Muscle layer of colon (tissue), 2 donors: ENCODE results near the gene ARHGEF16.

Experiments used
- H3K27ac ChIP-seq: one replicate; pipeline ENCODE4 v1.7.0; 2013; ENCODE audit warnings: low read depth, mild to moderate bottlenecking, low read length, moderate library complexity
- H3K27me3 ChIP-seq, 2 donors: one replicate each; pipeline ENCODE4 v1.7.0; 2013; ENCODE audit warnings: low read length in 2 of 2, mild to moderate bottlenecking in 2 of 2; ENCODE audit not compliant: insufficient read depth in 2 of 2, control insufficient read depth in 1 of 2
- H3K36me3 ChIP-seq: one replicate; pipeline ENCODE4 v1.7.0; 2013; ENCODE audit warnings: mild to moderate bottlenecking, low read length; ENCODE audit not compliant: insufficient read depth
- H3K4me1 ChIP-seq: one replicate; pipeline ENCODE4 v1.7.0; 2013; ENCODE audit warnings: mild to moderate bottlenecking, low read length; ENCODE audit not compliant: insufficient read depth
- H3K4me3 ChIP-seq, 2 donors: one replicate each; pipeline ENCODE4 v1.7.0; 2013; ENCODE audit warnings: low read length in 2 of 2, low read depth in 1 of 2, mild to moderate bottlenecking in 1 of 2, moderate library complexity in 1 of 2
- H3K9ac ChIP-seq: one replicate; pipeline ENCODE4 v1.7.0; 2013; ENCODE audit warnings: low read length
- H3K9me3 ChIP-seq: one replicate; pipeline ENCODE4 v1.7.0; 2013; ENCODE audit warnings: mild to moderate bottlenecking, low read length
- donor health status: abdominal sarcoma.
- donor health status: Adenocarcinoma of cecum.

The ARHGEF16 gene

DNA sequence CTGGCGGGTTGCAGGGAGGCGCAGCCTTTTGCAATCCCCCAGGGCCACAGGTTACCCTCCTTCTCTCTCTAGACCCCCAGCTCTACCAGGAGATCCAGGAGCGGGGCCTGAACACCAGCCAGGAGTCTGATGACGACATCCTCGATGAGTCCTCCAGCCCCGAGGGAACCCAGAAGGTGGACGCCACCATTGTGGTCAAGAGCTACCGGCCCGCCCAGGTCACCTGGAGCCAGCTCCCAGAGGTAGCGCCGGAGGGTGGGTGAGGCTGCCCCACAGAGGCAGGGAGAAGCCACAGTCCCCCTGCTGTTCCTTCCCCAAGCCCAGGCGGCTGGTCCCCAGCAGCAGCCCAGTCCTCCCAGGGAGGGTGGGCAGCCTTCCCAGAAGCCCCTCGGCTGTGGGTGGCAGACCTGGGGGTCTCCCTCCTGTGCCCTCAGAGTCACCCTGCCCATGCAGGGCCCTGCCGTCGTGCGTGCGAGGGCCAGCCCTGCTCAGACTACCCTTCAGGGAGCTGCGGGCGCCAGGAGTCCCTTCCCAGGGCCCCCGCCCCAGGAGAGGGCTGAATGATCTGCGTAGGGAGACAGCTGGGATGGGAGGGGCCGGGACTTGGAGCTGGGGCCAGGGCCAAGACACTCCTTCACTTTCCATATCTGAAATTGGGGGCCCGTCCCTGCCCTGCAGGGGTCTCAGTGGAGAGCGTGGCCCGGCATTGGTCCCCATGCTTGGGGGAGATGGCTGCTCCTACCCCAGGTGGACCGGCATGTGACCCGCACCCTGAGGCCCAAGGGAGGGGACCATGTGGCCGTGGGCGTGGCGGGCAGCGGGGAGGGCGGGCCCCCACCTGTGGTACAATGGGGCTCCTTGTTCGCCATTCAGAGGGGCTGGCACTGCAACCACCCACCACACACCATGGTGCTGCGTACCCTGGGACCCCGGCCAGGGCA is 12.9 kb downstream of the ARHGEF16 start:
- H3K9ac ChIP-seq: no peak overlapping the region
- H3K27ac ChIP-seq: no peak overlapping the region
- H3K27me3 ChIP-seq: no peaks in the 10 kb centered on the region
- H3K36me3 ChIP-seq: no peaks in the 10 kb centered on the region
- no peaks in the 10 kb centered on the region for H3K4me1 ChIP-seq
- no peaks in the 10 kb centered on the region for H3K9me3 ChIP-seq
- no peak overlapping the region for H3K4me3 ChIP-seq

DNA sequence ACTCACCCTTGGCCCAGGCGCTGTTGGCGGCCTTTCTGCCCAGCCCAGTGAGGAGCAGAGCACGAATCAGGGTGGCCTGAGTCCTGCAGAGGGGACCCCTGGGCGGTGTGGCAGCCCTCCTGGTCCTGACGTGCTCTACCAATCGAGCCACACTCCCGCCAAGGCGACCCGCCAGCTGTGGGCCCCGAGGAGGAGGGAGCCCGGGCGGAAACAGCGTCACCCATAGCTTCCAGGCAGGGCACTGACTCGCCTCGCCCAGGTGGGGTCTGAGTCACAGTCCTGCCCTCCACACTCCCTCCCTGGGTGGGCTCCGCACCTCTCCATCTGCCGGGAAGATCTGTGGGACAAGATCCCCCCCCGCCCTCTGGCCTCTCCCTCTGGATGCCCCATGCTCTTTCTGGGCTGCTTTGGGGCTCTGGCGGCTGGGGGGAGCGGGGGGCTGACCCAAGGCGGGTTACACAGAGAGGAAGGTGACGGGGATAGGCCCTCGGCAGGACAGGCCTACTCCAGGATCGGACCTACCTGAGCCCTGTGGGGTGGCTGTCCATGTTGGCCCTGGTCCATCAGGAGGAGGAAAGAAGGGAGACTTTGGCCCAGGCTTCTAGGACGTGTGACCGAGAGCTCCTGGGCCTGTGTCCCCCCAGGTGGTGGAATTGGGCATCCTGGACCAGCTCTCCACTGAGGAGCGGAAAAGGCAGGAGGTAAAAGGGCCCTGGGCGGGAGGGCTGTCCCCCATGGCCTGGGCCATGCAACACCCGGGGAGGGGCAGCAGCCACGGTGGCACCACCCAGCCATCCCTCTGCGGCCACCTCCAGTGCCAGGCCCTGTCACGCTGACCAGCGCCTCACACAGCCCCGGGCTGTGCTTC is 14.0 kb downstream of the ARHGEF16 start:
- Histone ChIP-seq H3K9ac (no peak overlapping the region), H3K27ac (no peak overlapping the region), H3K27me3 (no peaks in the 10 kb centered on the region), H3K4me3 (no peak overlapping the region), H3K9me3 (no peaks in the 10 kb centered on the region), H3K36me3 (no peaks in the 10 kb centered on the region), H3K4me1 (no peaks in the 10 kb centered on the region)

DNA sequence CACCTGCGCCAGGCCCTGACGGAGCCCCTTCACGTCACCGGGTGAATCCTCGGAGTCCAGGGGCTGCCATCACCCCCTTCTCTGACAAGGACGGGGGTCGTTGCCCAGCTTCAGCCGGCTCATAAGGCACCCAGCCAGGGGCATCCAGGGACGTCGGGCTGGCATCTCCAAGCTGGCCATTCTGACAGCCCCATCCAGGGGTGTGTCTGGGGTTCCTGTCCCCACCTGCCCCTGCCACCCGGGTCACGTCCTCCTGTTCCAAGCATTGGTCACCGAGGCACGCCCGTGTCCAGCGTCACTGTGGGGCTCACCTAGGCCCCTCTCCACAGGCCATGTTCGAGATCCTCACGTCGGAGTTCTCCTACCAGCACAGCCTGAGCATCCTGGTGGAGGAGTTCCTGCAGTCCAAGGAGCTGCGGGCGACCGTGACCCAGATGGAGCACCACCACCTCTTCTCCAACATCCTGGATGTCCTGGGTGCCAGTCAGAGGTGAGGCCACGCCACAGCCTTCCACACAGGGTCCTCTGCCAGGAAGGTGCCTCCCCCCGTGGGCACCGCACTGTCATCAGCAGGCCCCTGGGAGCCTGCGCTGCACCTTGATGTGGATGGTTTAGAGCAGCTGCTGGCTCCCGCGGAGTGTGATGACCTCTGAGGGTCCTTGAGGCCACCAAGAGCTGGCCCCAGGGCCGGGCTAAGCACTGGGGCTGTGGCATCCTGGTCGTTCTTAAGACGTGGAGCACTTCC is 14.8 kb downstream of the ARHGEF16 start:
- Histone ChIP-seq H3K36me3 (no peaks in the 10 kb centered on the region), H3K9ac (no peak overlapping the region), H3K27ac (no peak overlapping the region), H3K4me1 (no peaks in the 10 kb centered on the region), H3K27me3 (peaks cover 0 to 5% of the 10 kb centered on the region in 2 donors), H3K4me3 (no peak overlapping the region), H3K9me3 (no peaks in the 10 kb centered on the region)

DNA sequence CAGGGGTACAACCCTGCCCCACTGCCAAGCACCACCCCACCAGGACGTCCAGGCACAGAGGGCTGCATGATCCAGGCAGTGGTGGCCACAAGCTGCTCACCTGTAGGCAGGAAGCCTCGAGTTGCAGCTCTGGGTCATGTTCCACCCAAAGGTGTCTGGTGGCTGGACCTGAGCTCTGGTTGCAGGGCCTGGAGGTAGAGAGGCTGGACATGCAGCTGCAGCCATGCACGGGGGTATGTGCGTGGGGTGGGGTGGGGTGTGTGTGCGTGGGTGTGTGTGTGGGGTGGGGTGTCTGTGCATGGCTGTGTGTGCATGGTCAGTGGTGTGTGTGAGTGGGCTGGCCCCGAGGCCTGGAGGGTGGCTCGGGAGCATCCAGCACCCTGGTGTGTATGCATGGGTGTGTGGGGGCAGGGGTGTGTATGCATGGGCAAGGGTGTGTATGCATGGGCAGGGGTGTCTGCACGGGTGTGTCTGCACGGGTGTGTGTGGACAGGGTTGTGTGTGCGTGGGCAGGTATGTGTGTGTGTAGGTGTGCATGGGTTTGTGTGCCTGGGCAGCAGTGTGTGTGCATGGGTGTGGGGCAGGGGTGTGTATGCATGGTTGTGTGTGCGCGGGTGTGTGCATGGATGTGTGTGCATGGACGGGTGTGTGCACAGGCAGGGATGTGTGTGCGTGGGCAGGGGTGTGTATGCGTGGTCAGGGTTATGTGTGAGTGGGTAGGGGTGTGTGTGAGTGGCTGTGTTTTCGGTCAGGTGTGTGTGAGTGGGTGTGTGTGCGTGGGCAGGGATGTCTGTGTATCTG is 15.6 kb downstream of the ARHGEF16 start:
- no peaks in the 10 kb centered on the region for H3K4me1 ChIP-seq
- H3K27me3 ChIP-seq: peaks cover 0 to 5% of the 10 kb centered on the region in 2 donors
- no peak overlapping the region for H3K4me3 ChIP-seq
- no peaks in the 10 kb centered on the region for H3K36me3 ChIP-seq
- H3K9ac ChIP-seq: no peak overlapping the region
- H3K27ac ChIP-seq: no peak overlapping the region
- no peaks in the 10 kb centered on the region for H3K9me3 ChIP-seq

DNA sequence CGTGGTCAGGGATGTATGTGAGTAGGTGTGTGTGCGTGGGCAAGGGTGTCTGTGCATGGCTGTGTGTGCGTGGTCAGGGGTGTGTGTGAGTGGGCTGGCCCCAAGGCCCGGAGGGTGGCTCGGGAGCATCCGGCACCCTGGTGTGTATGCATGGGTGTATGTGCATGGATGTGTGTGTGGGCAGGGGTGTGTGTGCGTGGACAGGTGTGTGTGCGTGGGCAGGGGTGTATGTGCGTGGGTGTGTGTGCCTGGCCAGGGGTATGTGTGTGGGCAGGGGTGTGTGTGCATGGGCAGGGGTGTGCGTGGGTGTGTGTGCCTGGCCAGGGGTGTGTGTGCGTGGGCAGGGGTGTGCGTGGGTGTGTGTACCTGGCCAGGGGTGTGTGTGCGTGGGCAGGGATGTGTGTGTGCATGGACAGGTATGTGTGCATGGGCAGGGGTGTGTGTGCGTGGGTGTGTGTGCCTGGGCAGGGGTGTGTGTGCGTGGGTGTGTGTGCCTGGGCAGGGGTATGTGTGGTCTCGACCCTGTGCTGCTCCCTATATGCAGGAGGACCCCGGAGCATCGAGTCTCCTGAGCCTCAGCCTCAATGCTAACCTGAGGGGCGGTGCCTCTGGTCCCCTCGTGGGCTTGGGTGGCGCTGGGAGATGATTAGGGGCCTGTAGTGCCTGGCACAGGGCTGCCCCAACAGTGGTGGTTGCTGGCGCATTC is 16.3 kb downstream of the ARHGEF16 start:
- no peaks in the 10 kb centered on the region for H3K9me3 ChIP-seq
- H3K36me3 ChIP-seq: no peaks in the 10 kb centered on the region
- H3K4me3 ChIP-seq: no peak overlapping the region
- no peak overlapping the region for H3K9ac ChIP-seq
- H3K4me1 ChIP-seq: no peaks in the 10 kb centered on the region
- peaks cover 0 to 5% of the 10 kb centered on the region in 2 donors for H3K27me3 ChIP-seq
- H3K27ac ChIP-seq: no peak overlapping the region

DNA sequence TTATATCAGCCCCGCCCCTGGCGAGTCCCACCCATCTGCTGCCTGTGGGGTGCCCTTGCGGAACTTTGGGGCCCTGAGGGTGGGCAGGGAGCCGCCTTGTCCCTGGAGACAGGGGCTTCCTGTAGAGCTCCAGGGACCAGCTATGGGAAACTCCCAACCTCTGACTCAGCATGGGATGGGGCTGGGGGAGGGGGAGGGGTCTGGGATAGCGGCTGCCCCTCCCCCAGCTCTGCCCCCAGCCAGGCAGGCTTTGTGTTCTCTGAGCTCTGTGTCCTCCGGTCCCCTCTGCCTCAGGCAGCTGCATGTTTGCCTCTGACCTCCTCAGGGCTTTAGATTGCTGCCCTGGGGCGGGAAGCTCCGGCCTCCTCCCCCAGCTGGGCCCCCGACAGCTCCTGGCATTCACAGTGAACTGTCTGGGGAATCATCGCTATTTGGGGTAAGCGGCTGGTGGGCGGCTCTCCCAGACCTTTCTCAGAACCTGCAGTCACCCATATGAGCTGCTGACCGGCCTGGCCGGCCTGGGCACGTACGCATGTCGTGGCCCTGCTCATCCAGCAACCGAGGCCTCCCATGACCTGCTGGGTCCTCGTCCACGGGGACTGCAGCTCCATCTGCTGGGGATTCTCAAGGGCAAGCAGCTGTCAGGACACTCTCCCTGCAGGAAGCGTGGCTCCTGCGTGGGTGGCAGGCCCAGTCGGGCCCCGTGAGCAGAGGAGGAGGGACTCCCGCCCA is 17.1 kb downstream of the ARHGEF16 start:
- Histone ChIP-seq H3K36me3 (no peaks in the 10 kb centered on the region), H3K27me3 (peaks cover 0 to 12% of the 10 kb centered on the region in 2 donors), H3K9ac (no peak overlapping the region), H3K9me3 (no peaks in the 10 kb centered on the region), H3K4me3 (no peak overlapping the region), H3K27ac (no peak overlapping the region), H3K4me1 (no peaks in the 10 kb centered on the region)

DNA sequence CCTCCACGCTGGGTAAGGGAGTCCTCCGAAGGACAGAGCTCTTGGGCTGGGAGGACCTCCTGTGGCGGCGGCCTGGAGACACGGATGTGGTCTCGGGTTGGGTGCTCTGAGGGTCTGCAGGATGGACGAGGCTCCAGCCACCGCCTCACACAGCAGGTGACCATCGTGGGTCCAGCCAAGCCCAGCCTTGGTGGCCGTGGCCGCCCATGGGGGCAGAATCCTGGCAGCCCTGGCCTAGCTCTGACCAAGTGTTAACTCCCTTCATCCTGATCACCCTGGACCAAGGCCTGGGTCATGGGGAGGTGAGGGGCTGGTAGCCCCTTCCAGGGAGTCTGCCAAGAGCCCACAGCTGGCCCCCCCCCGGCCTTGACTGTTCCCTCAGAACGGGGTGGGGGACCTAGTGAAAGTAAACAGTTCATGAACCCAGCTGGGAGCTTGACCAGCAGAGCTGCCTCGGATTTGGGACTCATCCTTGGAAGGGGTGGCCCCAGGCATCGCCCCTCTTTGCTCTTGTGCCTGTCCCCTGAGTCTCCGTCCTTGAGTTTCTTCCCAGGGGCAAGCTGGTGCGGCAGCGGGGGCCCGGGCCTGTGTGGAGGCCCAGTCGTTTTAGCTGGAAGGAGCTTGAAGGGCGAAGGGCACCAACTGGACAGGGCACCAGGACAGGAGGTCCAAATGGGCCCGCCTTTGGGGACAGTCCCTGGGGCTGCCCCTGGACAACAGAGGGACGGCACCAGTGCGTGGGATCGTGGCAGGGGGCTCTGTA is 17.8 kb downstream of the ARHGEF16 start:
- H3K4me1 ChIP-seq: no peaks in the 10 kb centered on the region
- H3K9ac ChIP-seq: no peak overlapping the region
- no peaks in the 10 kb centered on the region for H3K9me3 ChIP-seq
- H3K36me3 ChIP-seq: no peaks in the 10 kb centered on the region
- H3K27me3 ChIP-seq: peaks cover 0 to 14% of the 10 kb centered on the region in 2 donors
- H3K4me3 ChIP-seq: no peak overlapping the region
- H3K27ac ChIP-seq: no peak overlapping the region

DNA sequence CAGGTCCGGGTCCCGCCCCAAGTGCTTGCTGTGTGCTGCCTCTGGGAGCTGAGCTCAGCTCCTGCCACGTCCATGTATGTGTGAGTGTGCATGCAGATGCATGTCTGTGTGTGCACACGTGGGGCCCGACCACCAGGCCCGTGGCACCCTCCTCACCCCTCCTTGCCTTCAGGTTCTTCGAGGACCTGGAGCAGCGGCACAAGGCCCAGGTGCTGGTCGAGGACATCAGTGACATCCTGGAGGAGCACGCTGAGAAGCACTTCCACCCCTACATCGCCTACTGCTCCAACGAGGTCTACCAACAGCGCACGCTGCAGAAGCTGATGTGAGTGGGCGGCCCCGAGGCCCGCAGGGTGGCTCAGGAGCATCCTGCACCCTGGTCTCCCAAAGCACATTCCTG is 18.4 kb downstream of the ARHGEF16 start:
- Histone ChIP-seq H3K27ac (no peak overlapping the region), H3K27me3 (peaks cover 0 to 14% of the 10 kb centered on the region in 2 donors), H3K4me1 (no peaks in the 10 kb centered on the region), H3K9me3 (no peaks in the 10 kb centered on the region), H3K4me3 (no peak overlapping the region), H3K36me3 (no peaks in the 10 kb centered on the region), H3K9ac (no peak overlapping the region)

DNA sequence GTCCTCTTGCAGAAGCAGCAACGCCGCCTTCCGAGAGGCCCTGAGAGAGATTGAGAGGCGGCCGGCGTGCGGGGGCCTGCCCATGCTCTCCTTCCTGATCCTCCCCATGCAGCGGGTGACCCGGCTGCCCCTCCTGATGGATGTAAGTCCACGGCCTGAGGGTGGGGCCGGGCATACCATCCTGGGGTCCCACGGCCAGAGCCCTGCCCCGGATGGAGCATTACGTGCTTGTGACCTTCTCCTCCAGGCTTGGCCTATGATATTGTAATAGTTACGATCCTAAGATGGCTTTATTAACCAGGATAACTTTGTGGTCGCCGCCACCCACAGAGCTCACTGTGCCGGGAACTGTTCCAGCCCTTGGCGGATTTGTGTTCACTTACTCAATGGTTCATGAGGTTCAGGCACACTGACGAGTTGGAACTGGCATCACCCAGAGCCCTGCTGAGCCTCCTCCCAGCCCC is 18.9 kb downstream of the ARHGEF16 start:
- Histone ChIP-seq H3K4me3 (no peak overlapping the region), H3K36me3 (no peaks in the 10 kb centered on the region), H3K4me1 (no peaks in the 10 kb centered on the region), H3K27ac (no peak overlapping the region), H3K9ac (no peak overlapping the region), H3K27me3 (peaks cover 0 to 14% of the 10 kb centered on the region in 2 donors), H3K9me3 (no peaks in the 10 kb centered on the region)
